CD14-positive monocyte (primary cell): ENCODE measurements around the gene RAB21. TPM values are rescaled to one million over a fixed set of nuclear protein-coding genes. Genes with fewer than 3 reads are reported as not detected.

Source experiments
- DNase-seq, 3 donors: peaks; one replicate each; pipeline ENCODE4 v3.0.0-alpha.2; 2011 to 2022
- H2AFZ ChIP-seq: 2 replicates; pipeline ENCODE4 v1.6.0; 2012; ENCODE audit warnings: mild to moderate bottlenecking, low read depth, low read length, inconsistent platforms; ENCODE audit not compliant: insufficient read depth, poor library complexity, severe bottlenecking
- H3K27ac ChIP-seq, 2 donors: 1 replicate in 1 of 2; 2 replicates in 1 of 2; pipeline ENCODE4 v1.5.1; 2012 to 2013; ENCODE audit warnings: low read length in 2 of 2, control low read depth in 1 of 2, inconsistent platforms in 1 of 2, low read depth in 1 of 2, mild to moderate bottlenecking in 1 of 2
- H3K27me3 ChIP-seq, 2 donors: one replicate each; pipeline versions ENCODE4 v1.6.0 to v1.6.1; 2011 to 2013; ENCODE audit warnings: low read length in 2 of 2; ENCODE audit not compliant: control insufficient read depth in 2 of 2, insufficient read depth in 2 of 2
- H3K36me3 ChIP-seq, 2 donors: replicated peaks in 1 of 2; 1 replicate in 1 of 2; 2 replicates in 1 of 2; pipeline versions ENCODE4 v1.5.1 to v1.6.1; 2012 to 2013; ENCODE audit warnings: low read length in 2 of 2, control low read depth in 1 of 2, inconsistent platforms in 1 of 2, mild to moderate bottlenecking in 1 of 2; ENCODE audit not compliant: insufficient read depth in 2 of 2, control insufficient read depth in 1 of 2
- H3K4me1 ChIP-seq, 2 donors: 1 replicate in 1 of 2; 2 replicates in 1 of 2; pipeline versions ENCODE4 v1.5.1 to v1.6.1; 2012 to 2013; ENCODE audit warnings: low read length in 2 of 2, control low read depth in 1 of 2, inconsistent platforms in 1 of 2, mild to moderate bottlenecking in 1 of 2, moderate library complexity in 1 of 2; ENCODE audit not compliant: insufficient read depth in 2 of 2, control insufficient read depth in 1 of 2
- H3K4me2 ChIP-seq: replicated peaks from 2 replicates; pipeline ENCODE3; 2012; ENCODE audit warnings: low read length, moderate library complexity, mild to moderate bottlenecking; ENCODE audit not compliant: poor library complexity, severe bottlenecking; ENCODE audit errors: extremely low read depth
- H3K4me3 ChIP-seq, 3 experiments: fragments of 200-600 bp in 1 of 3; sonication (generic) in 1 of 3; replicated peaks in 1 of 3; 1 replicate in 2 of 3; 2 replicates in 1 of 3; pipeline ENCODE4 v1.5.1; 2011 to 2013; ENCODE audit warnings: low read length in 3 of 3, mild to moderate bottlenecking in 3 of 3, control low read depth in 2 of 3, low read depth in 2 of 3, inconsistent platforms in 1 of 3, moderate library complexity in 1 of 3
- H3K79me2 ChIP-seq: 2 replicates; pipeline ENCODE4 v1.6.0; 2012; ENCODE audit warnings: mild to moderate bottlenecking, control low read depth, inconsistent platforms, low read length, moderate library complexity; ENCODE audit not compliant: insufficient read depth
- H3K9ac ChIP-seq: 2 replicates; pipeline ENCODE4 v1.6.0; 2017; ENCODE audit warnings: low read length, mild to moderate bottlenecking; ENCODE audit not compliant: insufficient read depth, poor library complexity, severe bottlenecking
- H3K9me3 ChIP-seq, 2 donors: replicated peaks in 1 of 2; 1 replicate in 1 of 2; 2 replicates in 1 of 2; pipeline versions ENCODE4 v1.5.1 to v1.6.1; 2012 to 2013; ENCODE audit warnings: low read length in 2 of 2, control low read depth in 1 of 2; ENCODE audit not compliant: control insufficient read depth in 1 of 2, insufficient read depth in 1 of 2
- H4K20me1 ChIP-seq: 2 replicates; pipeline ENCODE4 v1.6.0; 2012; ENCODE audit warnings: mild to moderate bottlenecking, low read length, control low read depth, moderate library complexity; ENCODE audit not compliant: insufficient read depth
- H3K27ac Mint-ChIP-seq, 7 donors: one replicate each; pipeline ENCODE4 v1.8.0; 2020; ENCODE audit warnings: mild to moderate bottlenecking in 7 of 7, mixed read lengths in 7 of 7, moderate library complexity in 6 of 7, inconsistent platforms in 2 of 7
- H3K27me3 Mint-ChIP-seq, 3 donors: one replicate each; pipeline ENCODE4 v1.8.0; 2021 to 2022; ENCODE audit warnings: low read depth in 3 of 3, mild to moderate bottlenecking in 3 of 3, mixed read lengths in 3 of 3, moderate library complexity in 3 of 3, inconsistent platforms in 1 of 3
- H3K36me3 Mint-ChIP-seq, 2 donors: one replicate each; pipeline ENCODE4 v1.8.0; 2020; ENCODE audit warnings: mixed read lengths in 2 of 2, inconsistent platforms in 1 of 2, mild to moderate bottlenecking in 1 of 2
- H3K4me1 Mint-ChIP-seq: one replicate; pipeline ENCODE4 v1.8.0; 2020; ENCODE audit warnings: mild to moderate bottlenecking, mixed read lengths
- H3K4me3 Mint-ChIP-seq, 2 donors: one replicate each; pipeline ENCODE4 v1.8.0; 2020; ENCODE audit warnings: mild to moderate bottlenecking in 2 of 2, mixed read lengths in 2 of 2, moderate library complexity in 1 of 2
- H3K9me3 Mint-ChIP-seq, 7 donors: one replicate each; pipeline ENCODE4 v1.8.0; 2020 to 2022; ENCODE audit warnings: mixed read lengths in 7 of 7, mild to moderate bottlenecking in 6 of 7, moderate library complexity in 6 of 7, inconsistent platforms in 2 of 7
- WGBS: methylation state at CpG from one replicate; pipeline ENCODE4 v1.1.5; 2013; ENCODE audit warnings: missing lambda C conversion rate; ENCODE audit not compliant: insufficient coverage; 5-methylcytosine and 5-hydroxymethylcytosine counted together
- intact Hi-C, 2 donors: fragments of 100-400 bp; cut with micrococcal nuclease; formaldehyde crosslinking; loops; one replicate each; pipeline versions ENCODE4 v1.15.0 to v1.15.1; 2023
- polyA plus RNA-seq, 3 donors: library from polyadenylated mRNA; depleted of rRNA in 1 of 3; unstranded in 2 of 3; stranded (reverse) in 1 of 3; fragments of 300-500 nt in 2 of 3; fragments of >200 nt in 1 of 3; fragmentation: Illumina TruSeq in 2 of 3; gene quantifications; 1 replicate in 2 of 3; 2 replicates in 1 of 3; pipeline ENCODE4 v1.2.3, GENCODE V29; 2012 to 2021
- TF ChIP-seq, protein P1 (sequence below): fragments of 200-600 bp; IDR thresholded peaks from one replicate; pipeline ENCODE4 v1.8.0; 2022; ENCODE audit warnings: antibody characterized with exemption, mild to moderate bottlenecking

Gene RAB21
- polyA plus RNA-seq, 3 donors, result 10.8 to 36.0 (median 31.1) TPM

DNA sequence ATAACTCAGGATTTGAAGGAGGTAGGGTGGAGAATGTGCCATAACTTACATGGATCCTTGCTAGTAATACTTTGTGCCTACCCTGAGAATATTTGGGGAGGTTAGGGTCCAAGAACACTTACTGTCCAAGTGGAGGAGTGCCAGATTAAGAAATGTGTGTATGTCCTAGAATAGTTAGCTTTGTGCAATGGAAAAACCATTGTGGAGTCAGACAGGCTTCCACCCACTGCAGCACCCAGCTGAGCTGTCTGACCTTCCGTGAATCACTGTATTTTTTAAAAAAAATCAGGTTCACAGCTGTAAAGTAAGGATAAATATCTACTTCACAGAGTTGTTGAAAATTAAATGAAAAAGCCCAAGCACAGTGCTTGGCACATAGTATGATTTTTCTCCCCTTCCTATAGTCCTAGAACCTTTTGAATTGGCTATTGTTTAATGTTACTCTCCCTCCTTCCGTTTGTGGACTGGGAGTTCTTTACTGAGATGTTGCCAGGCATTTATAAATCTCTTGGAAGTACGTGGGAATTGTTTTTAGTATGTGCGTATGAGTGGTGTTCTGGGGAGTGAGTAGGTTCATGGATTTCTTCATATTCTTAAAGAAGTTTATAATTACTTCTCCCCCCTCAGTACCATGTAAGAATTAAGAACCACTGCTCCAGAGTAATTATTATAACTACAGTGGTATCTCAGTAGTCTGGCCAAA lies 9.2 kb downstream of the RAB21 start:
- Histone ChIP-seq H3K27ac (no peak overlapping the region), H4K20me1 (peaks cover 80% of the 10 kb centered on the region), H3K9ac (no peak overlapping the region), H3K4me2 (no peak overlapping the region), H3K79me2 (peaks cover 100% of the 10 kb centered on the region), H3K36me3 (peaks cover 0 to 25% of the 10 kb centered on the region in 2 donors), H3K27me3 (no peaks in the 10 kb centered on the region), H3K4me3 (no peak overlapping the region), H3K9me3 (peaks cover 19 to 20% of the 10 kb centered on the region in 2 donors), H3K4me1 (no peaks in the 10 kb centered on the region), H2AFZ (no peak overlapping the region)
- no CpG with 5 or more reads among the region's 4 CpGs for WGBS
- H3K9me3 Mint-ChIP-seq, result peaks cover 6 to 35% (median 29%) of the 10 kb centered on the region in 7 donors
- H3K27me3 Mint-ChIP-seq, result peaks cover 0 to 1% (median 0%) of the 10 kb centered on the region in 3 donors
- H3K27ac Mint-ChIP-seq, result peak overlapping the region in 1 of 7 donors; percentile 7
- H3K4me3 Mint-ChIP-seq, result no peak overlapping the region
- TF ChIP-seq, protein P1, sequence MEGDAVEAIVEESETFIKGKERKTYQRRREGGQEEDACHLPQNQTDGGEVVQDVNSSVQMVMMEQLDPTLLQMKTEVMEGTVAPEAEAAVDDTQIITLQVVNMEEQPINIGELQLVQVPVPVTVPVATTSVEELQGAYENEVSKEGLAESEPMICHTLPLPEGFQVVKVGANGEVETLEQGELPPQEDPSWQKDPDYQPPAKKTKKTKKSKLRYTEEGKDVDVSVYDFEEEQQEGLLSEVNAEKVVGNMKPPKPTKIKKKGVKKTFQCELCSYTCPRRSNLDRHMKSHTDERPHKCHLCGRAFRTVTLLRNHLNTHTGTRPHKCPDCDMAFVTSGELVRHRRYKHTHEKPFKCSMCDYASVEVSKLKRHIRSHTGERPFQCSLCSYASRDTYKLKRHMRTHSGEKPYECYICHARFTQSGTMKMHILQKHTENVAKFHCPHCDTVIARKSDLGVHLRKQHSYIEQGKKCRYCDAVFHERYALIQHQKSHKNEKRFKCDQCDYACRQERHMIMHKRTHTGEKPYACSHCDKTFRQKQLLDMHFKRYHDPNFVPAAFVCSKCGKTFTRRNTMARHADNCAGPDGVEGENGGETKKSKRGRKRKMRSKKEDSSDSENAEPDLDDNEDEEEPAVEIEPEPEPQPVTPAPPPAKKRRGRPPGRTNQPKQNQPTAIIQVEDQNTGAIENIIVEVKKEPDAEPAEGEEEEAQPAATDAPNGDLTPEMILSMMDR, result no peak
- intact Hi-C loops, result no loop called here
- no peak for DNase-seq
- peaks cover 21% of the 10 kb centered on the region for H3K4me1 Mint-ChIP-seq
- peaks cover 26 to 41% of the 10 kb centered on the region in 2 donors for H3K36me3 Mint-ChIP-seq

DNA sequence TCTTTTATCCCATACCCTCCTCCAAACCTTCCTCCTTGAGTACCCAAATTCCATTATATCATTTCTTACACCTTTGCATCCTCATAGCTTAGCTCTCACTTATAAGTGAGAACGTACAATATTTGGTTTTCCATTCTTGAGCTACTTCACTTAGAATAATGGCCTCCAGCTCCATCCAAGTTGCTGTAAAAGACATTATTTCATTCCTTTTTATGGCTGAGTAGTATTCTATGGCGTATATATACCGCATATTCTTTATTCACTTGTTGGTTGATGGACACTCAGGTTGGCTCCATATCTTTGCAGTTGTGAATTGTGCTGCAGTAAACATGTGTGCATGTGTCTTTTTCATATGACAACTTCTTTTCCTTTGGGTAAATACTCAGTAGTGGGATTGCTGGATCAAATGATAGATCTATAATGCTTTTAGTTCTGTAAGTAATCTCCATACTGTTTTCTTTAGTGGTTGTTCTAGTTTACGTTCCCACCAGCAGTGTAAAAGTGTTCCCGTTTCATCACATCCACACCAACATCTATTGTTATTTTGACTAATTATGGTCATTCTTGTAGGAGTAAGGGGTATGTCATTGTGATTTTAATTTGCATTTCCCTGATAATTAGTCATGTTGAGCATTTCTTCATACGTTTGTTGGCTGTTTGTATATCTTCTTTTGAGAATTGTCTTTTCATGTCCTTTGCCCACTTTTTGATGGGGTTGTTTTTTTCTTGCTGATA lies 10.1 kb downstream of the RAB21 start:
- Histone ChIP-seq H3K79me2 (peaks cover 100% of the 10 kb centered on the region), H4K20me1 (peaks cover 80% of the 10 kb centered on the region), H3K9me3 (peaks cover 11 to 14% of the 10 kb centered on the region in 2 donors), H3K27ac (no peak overlapping the region), H3K4me1 (no peaks in the 10 kb centered on the region), H3K4me2 (no peak overlapping the region), H3K36me3 (peaks cover 0 to 18% of the 10 kb centered on the region in 2 donors), H2AFZ (no peak overlapping the region), H3K27me3 (no peaks in the 10 kb centered on the region), H3K9ac (no peak overlapping the region), H3K4me3 (no peak overlapping the region)
- WGBS, result 83% methylated on average over 1 of the region's 6 CpGs
- H3K36me3 Mint-ChIP-seq, result peaks cover 18 to 33% of the 10 kb centered on the region in 2 donors
- H3K27me3 Mint-ChIP-seq, result peaks cover 0 to 1% (median 0%) of the 10 kb centered on the region in 3 donors
- peaks cover 18% of the 10 kb centered on the region for H3K4me1 Mint-ChIP-seq
- intact Hi-C loops, result no loop called here
- TF ChIP-seq, protein P1, result no peak
- H3K27ac Mint-ChIP-seq, result peak overlapping the region in 1 of 7 donors; percentile 10
- no peak overlapping the region for H3K4me3 Mint-ChIP-seq
- DNase-seq, result no peak
- H3K9me3 Mint-ChIP-seq, result peaks cover 0 to 26% (median 19%) of the 10 kb centered on the region in 7 donors
